CD14-positive monocyte (primary cell): Measurements from ENCODE around the gene GSDME. TPM values are rescaled to one million over a fixed set of nuclear protein-coding genes. Genes with fewer than 3 reads are reported as not detected.
A peak's percentile ranks its signal among the peaks of the same experiment; 100 is the strongest.

Experiments
- DNase-seq, 3 donors: peaks; one replicate each; pipeline ENCODE4 v3.0.0-alpha.2; 2011 to 2022
- H2AFZ ChIP-seq: 2 replicates; pipeline ENCODE4 v1.6.0; 2012; ENCODE audit warnings: mild to moderate bottlenecking, low read depth, low read length, inconsistent platforms; ENCODE audit not compliant: insufficient read depth, poor library complexity, severe bottlenecking
- H3K27ac ChIP-seq, 2 donors: 1 replicate in 1 of 2; 2 replicates in 1 of 2; pipeline ENCODE4 v1.5.1; 2012 to 2013; ENCODE audit warnings: low read length in 2 of 2, control low read depth in 1 of 2, inconsistent platforms in 1 of 2, low read depth in 1 of 2, mild to moderate bottlenecking in 1 of 2
- H3K27me3 ChIP-seq, 2 donors: one replicate each; pipeline versions ENCODE4 v1.6.0 to v1.6.1; 2011 to 2013; ENCODE audit warnings: low read length in 2 of 2; ENCODE audit not compliant: control insufficient read depth in 2 of 2, insufficient read depth in 2 of 2
- H3K36me3 ChIP-seq, 2 donors: replicated peaks in 1 of 2; 1 replicate in 1 of 2; 2 replicates in 1 of 2; pipeline versions ENCODE4 v1.5.1 to v1.6.1; 2012 to 2013; ENCODE audit warnings: low read length in 2 of 2, control low read depth in 1 of 2, inconsistent platforms in 1 of 2, mild to moderate bottlenecking in 1 of 2; ENCODE audit not compliant: insufficient read depth in 2 of 2, control insufficient read depth in 1 of 2
- H3K4me1 ChIP-seq, 2 donors: 1 replicate in 1 of 2; 2 replicates in 1 of 2; pipeline versions ENCODE4 v1.5.1 to v1.6.1; 2012 to 2013; ENCODE audit warnings: low read length in 2 of 2, control low read depth in 1 of 2, inconsistent platforms in 1 of 2, mild to moderate bottlenecking in 1 of 2, moderate library complexity in 1 of 2; ENCODE audit not compliant: insufficient read depth in 2 of 2, control insufficient read depth in 1 of 2
- H3K4me2 ChIP-seq: replicated peaks from 2 replicates; pipeline ENCODE3; 2012; ENCODE audit warnings: low read length, moderate library complexity, mild to moderate bottlenecking; ENCODE audit not compliant: poor library complexity, severe bottlenecking; ENCODE audit errors: extremely low read depth
- H3K4me3 ChIP-seq, 3 experiments: fragments of 200-600 bp in 1 of 3; sonication (generic) in 1 of 3; replicated peaks in 1 of 3; 1 replicate in 2 of 3; 2 replicates in 1 of 3; pipeline ENCODE4 v1.5.1; 2011 to 2013; ENCODE audit warnings: low read length in 3 of 3, mild to moderate bottlenecking in 3 of 3, control low read depth in 2 of 3, low read depth in 2 of 3, inconsistent platforms in 1 of 3, moderate library complexity in 1 of 3
- H3K79me2 ChIP-seq: 2 replicates; pipeline ENCODE4 v1.6.0; 2012; ENCODE audit warnings: mild to moderate bottlenecking, control low read depth, inconsistent platforms, low read length, moderate library complexity; ENCODE audit not compliant: insufficient read depth
- H3K9ac ChIP-seq: 2 replicates; pipeline ENCODE4 v1.6.0; 2017; ENCODE audit warnings: low read length, mild to moderate bottlenecking; ENCODE audit not compliant: insufficient read depth, poor library complexity, severe bottlenecking
- H3K9me3 ChIP-seq, 2 donors: replicated peaks in 1 of 2; 1 replicate in 1 of 2; 2 replicates in 1 of 2; pipeline versions ENCODE4 v1.5.1 to v1.6.1; 2012 to 2013; ENCODE audit warnings: low read length in 2 of 2, control low read depth in 1 of 2; ENCODE audit not compliant: control insufficient read depth in 1 of 2, insufficient read depth in 1 of 2
- H4K20me1 ChIP-seq: 2 replicates; pipeline ENCODE4 v1.6.0; 2012; ENCODE audit warnings: mild to moderate bottlenecking, low read length, control low read depth, moderate library complexity; ENCODE audit not compliant: insufficient read depth
- H3K27ac Mint-ChIP-seq, 7 donors: one replicate each; pipeline ENCODE4 v1.8.0; 2020; ENCODE audit warnings: mild to moderate bottlenecking in 7 of 7, mixed read lengths in 7 of 7, moderate library complexity in 6 of 7, inconsistent platforms in 2 of 7
- H3K27me3 Mint-ChIP-seq, 3 donors: one replicate each; pipeline ENCODE4 v1.8.0; 2021 to 2022; ENCODE audit warnings: low read depth in 3 of 3, mild to moderate bottlenecking in 3 of 3, mixed read lengths in 3 of 3, moderate library complexity in 3 of 3, inconsistent platforms in 1 of 3
- H3K36me3 Mint-ChIP-seq, 2 donors: one replicate each; pipeline ENCODE4 v1.8.0; 2020; ENCODE audit warnings: mixed read lengths in 2 of 2, inconsistent platforms in 1 of 2, mild to moderate bottlenecking in 1 of 2
- H3K4me1 Mint-ChIP-seq: one replicate; pipeline ENCODE4 v1.8.0; 2020; ENCODE audit warnings: mild to moderate bottlenecking, mixed read lengths
- H3K4me3 Mint-ChIP-seq, 2 donors: one replicate each; pipeline ENCODE4 v1.8.0; 2020; ENCODE audit warnings: mild to moderate bottlenecking in 2 of 2, mixed read lengths in 2 of 2, moderate library complexity in 1 of 2
- H3K9me3 Mint-ChIP-seq, 7 donors: one replicate each; pipeline ENCODE4 v1.8.0; 2020 to 2022; ENCODE audit warnings: mixed read lengths in 7 of 7, mild to moderate bottlenecking in 6 of 7, moderate library complexity in 6 of 7, inconsistent platforms in 2 of 7
- WGBS: methylation state at CpG from one replicate; pipeline ENCODE4 v1.1.5; 2013; ENCODE audit warnings: missing lambda C conversion rate; ENCODE audit not compliant: insufficient coverage; 5-methylcytosine and 5-hydroxymethylcytosine counted together
- intact Hi-C, 2 donors: fragments of 100-400 bp; cut with micrococcal nuclease; formaldehyde crosslinking; loops; one replicate each; pipeline versions ENCODE4 v1.15.0 to v1.15.1; 2023
- polyA plus RNA-seq, 3 donors: library from polyadenylated mRNA; depleted of rRNA in 1 of 3; unstranded in 2 of 3; stranded (reverse) in 1 of 3; fragments of 300-500 nt in 2 of 3; fragments of >200 nt in 1 of 3; fragmentation: Illumina TruSeq in 2 of 3; gene quantifications; 1 replicate in 2 of 3; 2 replicates in 1 of 3; pipeline ENCODE4 v1.2.3, GENCODE V29; 2012 to 2021
- TF ChIP-seq, protein P1 (sequence below): fragments of 200-600 bp; IDR thresholded peaks from one replicate; pipeline ENCODE4 v1.8.0; 2022; ENCODE audit warnings: antibody characterized with exemption, mild to moderate bottlenecking

The GSDME gene
- polyA plus RNA-seq, 3 donors: 1.3 to 2.3 TPM; not detected in 1

DNA sequence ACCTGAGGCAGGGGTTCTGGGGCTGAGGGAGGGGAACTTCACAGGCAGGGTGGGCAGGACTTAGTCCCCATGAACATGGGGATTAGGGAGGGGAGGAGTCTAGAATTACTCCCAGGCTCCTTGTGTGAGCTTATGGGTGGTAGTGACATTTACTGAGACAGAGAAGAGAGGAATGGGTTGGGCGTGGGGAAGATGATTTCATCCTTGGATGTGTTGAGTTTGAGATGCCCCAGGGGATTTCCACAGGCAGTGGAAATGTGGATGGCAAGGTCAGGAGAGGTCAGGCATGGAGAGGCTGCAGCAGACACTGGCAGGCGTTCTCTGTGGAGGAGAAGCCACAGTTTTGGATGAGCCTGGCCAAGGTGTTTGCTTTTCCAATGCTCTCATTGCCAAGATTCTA is 26.4 kb upstream of the GSDME start:
- H3K4me3 Mint-ChIP-seq: no peak overlapping the region
- peak in 1 of 3 donors; percentile 60 for DNase-seq

DNA sequence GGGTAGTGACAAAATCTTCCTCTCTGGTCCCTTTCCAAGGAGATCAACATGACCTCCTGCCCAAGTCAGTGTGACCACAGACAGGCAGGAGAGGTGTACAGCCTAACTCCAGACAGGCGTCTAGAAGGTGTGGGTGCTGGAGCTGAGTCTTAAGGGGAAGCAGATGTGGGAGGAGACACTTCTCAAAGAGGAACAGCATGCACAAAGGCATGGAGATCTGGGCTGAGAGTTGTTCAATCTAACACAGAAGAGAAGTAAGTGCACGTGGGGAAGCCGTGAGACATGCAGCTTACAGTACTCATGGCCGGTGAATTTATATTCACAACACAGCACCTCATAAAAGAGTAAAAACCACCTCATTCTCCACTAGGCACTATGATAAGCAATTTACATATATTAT is 23.8 kb upstream of the GSDME start:
- H3K27me3 ChIP-seq: no peaks in the 10 kb centered on the region
- TF ChIP-seq, protein P1, sequence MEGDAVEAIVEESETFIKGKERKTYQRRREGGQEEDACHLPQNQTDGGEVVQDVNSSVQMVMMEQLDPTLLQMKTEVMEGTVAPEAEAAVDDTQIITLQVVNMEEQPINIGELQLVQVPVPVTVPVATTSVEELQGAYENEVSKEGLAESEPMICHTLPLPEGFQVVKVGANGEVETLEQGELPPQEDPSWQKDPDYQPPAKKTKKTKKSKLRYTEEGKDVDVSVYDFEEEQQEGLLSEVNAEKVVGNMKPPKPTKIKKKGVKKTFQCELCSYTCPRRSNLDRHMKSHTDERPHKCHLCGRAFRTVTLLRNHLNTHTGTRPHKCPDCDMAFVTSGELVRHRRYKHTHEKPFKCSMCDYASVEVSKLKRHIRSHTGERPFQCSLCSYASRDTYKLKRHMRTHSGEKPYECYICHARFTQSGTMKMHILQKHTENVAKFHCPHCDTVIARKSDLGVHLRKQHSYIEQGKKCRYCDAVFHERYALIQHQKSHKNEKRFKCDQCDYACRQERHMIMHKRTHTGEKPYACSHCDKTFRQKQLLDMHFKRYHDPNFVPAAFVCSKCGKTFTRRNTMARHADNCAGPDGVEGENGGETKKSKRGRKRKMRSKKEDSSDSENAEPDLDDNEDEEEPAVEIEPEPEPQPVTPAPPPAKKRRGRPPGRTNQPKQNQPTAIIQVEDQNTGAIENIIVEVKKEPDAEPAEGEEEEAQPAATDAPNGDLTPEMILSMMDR: no peak
- Mint-ChIP-seq H3K9me3 (peaks cover 4 to 10% (median 6%) of the 10 kb centered on the region in 7 donors), H3K4me1 (peaks cover 47% of the 10 kb centered on the region), H3K27me3 (peaks cover 0 to 4% (median 1%) of the 10 kb centered on the region in 3 donors), H3K27ac (peak overlapping the region; percentile 80 to 98 (median 94)), H3K4me3 (no peak overlapping the region), H3K36me3 (peaks cover 2 to 5% of the 10 kb centered on the region in 2 donors)
- no peak overlapping the region for H3K9ac ChIP-seq
- H3K36me3 ChIP-seq: no peaks in the 10 kb centered on the region
- peaks cover 0 to 8% of the 10 kb centered on the region in 2 donors for H3K9me3 ChIP-seq
- no peaks in the 10 kb centered on the region for H3K79me2 ChIP-seq
- peak overlapping the region; percentile 6 for H3K4me2 ChIP-seq
- H3K4me1 ChIP-seq: peaks cover 48 to 51% of the 10 kb centered on the region in 2 donors
- no peak overlapping the region for H2AFZ ChIP-seq
- intact Hi-C loops: loop anchor here in 1 of 2 donors (10.0 kb wide), 1 partner anchor 54 kb away; no protein-coding TSS in a partner anchor
- peak overlapping the region; percentile 47 to 74 for H3K27ac ChIP-seq
- peak; percentile 85 to 89 (median 89) for DNase-seq
- no peaks in the 10 kb centered on the region for H4K20me1 ChIP-seq
- H3K4me3 ChIP-seq: no peak overlapping the region
- WGBS: 17% methylated on average over 1 of the region's 4 CpGs

More for the DNA sequence above, 26.4 kb upstream of the GSDME start:
- Histone ChIP-seq H3K27ac (no peak overlapping the region), H3K9me3 (peaks cover 0 to 8% of the 10 kb centered on the region in 2 donors), H2AFZ (no peak overlapping the region), H3K4me1 (peaks cover 56 to 63% of the 10 kb centered on the region in 2 donors), H3K36me3 (no peaks in the 10 kb centered on the region), H4K20me1 (no peaks in the 10 kb centered on the region), H3K27me3 (no peaks in the 10 kb centered on the region), H3K4me3 (no peak overlapping the region), H3K79me2 (no peaks in the 10 kb centered on the region), H3K4me2 (no peak overlapping the region), H3K9ac (no peak overlapping the region)
- peak overlapping the region in 1 of 7 donors; percentile 78 for H3K27ac Mint-ChIP-seq
- WGBS: 100% methylated on average over 2 of the region's 2 CpGs
- TF ChIP-seq, protein P1: no peak
- H3K36me3 Mint-ChIP-seq: peaks cover 2 to 6% of the 10 kb centered on the region in 2 donors
- peaks cover 4 to 12% (median 6%) of the 10 kb centered on the region in 7 donors for H3K9me3 Mint-ChIP-seq
- intact Hi-C loops: loop anchor here in 1 of 2 donors (10.0 kb wide), 1 partner anchor 51 kb away; no protein-coding TSS in a partner anchor
- H3K4me1 Mint-ChIP-seq: peaks cover 53% of the 10 kb centered on the region
- H3K27me3 Mint-ChIP-seq: peaks cover 0 to 4% (median 1%) of the 10 kb centered on the region in 3 donors
